Esophagus muscularis mucosa (tissue), 4 donors: ENCODE results near the gene DIP2C. TPM values are rescaled to one million over a fixed set of nuclear protein-coding genes. Genes with fewer than 3 reads are reported as not detected.

Experiments used
- small RNA-seq, 3 donors: library from RNA; depleted of rRNA; stranded (forward); fragments of <200 nt; gene quantifications; one replicate each; pipeline ENCODE3, GENCODE V24; 2016
- total RNA-seq, 4 donors: library from RNA; depleted of rRNA; stranded (reverse); fragments of >200 nt; gene quantifications; one replicate each; pipeline versions ENCODE4 v1.1.0 to v1.2.1, GENCODE V29; 2016

Gene DIP2C
- total RNA-seq, 4 donors from 2014 or later: 38.6 to 66.4 (median 55.7) TPM

Small RNAs within 50 kb of the gene (small RNA-seq; reads per million reads assigned to genes)
- gene MIR5699 (0 to 0.08 (median 0) reads per million in 3 donors), gene RN7SL754P (0 reads per million in 3 donors), gene RNA5SP298 (0 to 0.17 (median 0) reads per million in 3 donors)

Other genes starting within 250 kb of the DIP2C start
- gene LARP4B, start 242.0 kb upstream of the DIP2C start, total RNA-seq: 10 to 100 TPM; 35.6 to 43.1 (median 38.2) TPM